CD14-positive monocyte (primary cell): ENCODE results near the gene TRIM52. TPM values are rescaled to one million over a fixed set of nuclear protein-coding genes. Genes with fewer than 3 reads are reported as not detected.

Source experiments
- DNase-seq, 3 donors: peaks; one replicate each; pipeline ENCODE4 v3.0.0-alpha.2; 2011 to 2022
- H2AFZ ChIP-seq: 2 replicates; pipeline ENCODE4 v1.6.0; 2012; ENCODE audit warnings: mild to moderate bottlenecking, low read depth, low read length, inconsistent platforms; ENCODE audit not compliant: insufficient read depth, poor library complexity, severe bottlenecking
- H3K27ac ChIP-seq, 2 donors: 1 replicate in 1 of 2; 2 replicates in 1 of 2; pipeline ENCODE4 v1.5.1; 2012 to 2013; ENCODE audit warnings: low read length in 2 of 2, control low read depth in 1 of 2, inconsistent platforms in 1 of 2, low read depth in 1 of 2, mild to moderate bottlenecking in 1 of 2
- H3K27me3 ChIP-seq, 2 donors: one replicate each; pipeline versions ENCODE4 v1.6.0 to v1.6.1; 2011 to 2013; ENCODE audit warnings: low read length in 2 of 2; ENCODE audit not compliant: control insufficient read depth in 2 of 2, insufficient read depth in 2 of 2
- H3K36me3 ChIP-seq, 2 donors: replicated peaks in 1 of 2; 1 replicate in 1 of 2; 2 replicates in 1 of 2; pipeline versions ENCODE4 v1.5.1 to v1.6.1; 2012 to 2013; ENCODE audit warnings: low read length in 2 of 2, control low read depth in 1 of 2, inconsistent platforms in 1 of 2, mild to moderate bottlenecking in 1 of 2; ENCODE audit not compliant: insufficient read depth in 2 of 2, control insufficient read depth in 1 of 2
- H3K4me1 ChIP-seq, 2 donors: 1 replicate in 1 of 2; 2 replicates in 1 of 2; pipeline versions ENCODE4 v1.5.1 to v1.6.1; 2012 to 2013; ENCODE audit warnings: low read length in 2 of 2, control low read depth in 1 of 2, inconsistent platforms in 1 of 2, mild to moderate bottlenecking in 1 of 2, moderate library complexity in 1 of 2; ENCODE audit not compliant: insufficient read depth in 2 of 2, control insufficient read depth in 1 of 2
- H3K4me2 ChIP-seq: replicated peaks from 2 replicates; pipeline ENCODE3; 2012; ENCODE audit warnings: low read length, moderate library complexity, mild to moderate bottlenecking; ENCODE audit not compliant: poor library complexity, severe bottlenecking; ENCODE audit errors: extremely low read depth
- H3K4me3 ChIP-seq, 3 experiments: fragments of 200-600 bp in 1 of 3; sonication (generic) in 1 of 3; replicated peaks in 1 of 3; 1 replicate in 2 of 3; 2 replicates in 1 of 3; pipeline ENCODE4 v1.5.1; 2011 to 2013; ENCODE audit warnings: low read length in 3 of 3, mild to moderate bottlenecking in 3 of 3, control low read depth in 2 of 3, low read depth in 2 of 3, inconsistent platforms in 1 of 3, moderate library complexity in 1 of 3
- H3K79me2 ChIP-seq: 2 replicates; pipeline ENCODE4 v1.6.0; 2012; ENCODE audit warnings: mild to moderate bottlenecking, control low read depth, inconsistent platforms, low read length, moderate library complexity; ENCODE audit not compliant: insufficient read depth
- H3K9ac ChIP-seq: 2 replicates; pipeline ENCODE4 v1.6.0; 2017; ENCODE audit warnings: low read length, mild to moderate bottlenecking; ENCODE audit not compliant: insufficient read depth, poor library complexity, severe bottlenecking
- H3K9me3 ChIP-seq, 2 donors: replicated peaks in 1 of 2; 1 replicate in 1 of 2; 2 replicates in 1 of 2; pipeline versions ENCODE4 v1.5.1 to v1.6.1; 2012 to 2013; ENCODE audit warnings: low read length in 2 of 2, control low read depth in 1 of 2; ENCODE audit not compliant: control insufficient read depth in 1 of 2, insufficient read depth in 1 of 2
- H4K20me1 ChIP-seq: 2 replicates; pipeline ENCODE4 v1.6.0; 2012; ENCODE audit warnings: mild to moderate bottlenecking, low read length, control low read depth, moderate library complexity; ENCODE audit not compliant: insufficient read depth
- H3K27ac Mint-ChIP-seq, 7 donors: one replicate each; pipeline ENCODE4 v1.8.0; 2020; ENCODE audit warnings: mild to moderate bottlenecking in 7 of 7, mixed read lengths in 7 of 7, moderate library complexity in 6 of 7, inconsistent platforms in 2 of 7
- H3K27me3 Mint-ChIP-seq, 3 donors: one replicate each; pipeline ENCODE4 v1.8.0; 2021 to 2022; ENCODE audit warnings: low read depth in 3 of 3, mild to moderate bottlenecking in 3 of 3, mixed read lengths in 3 of 3, moderate library complexity in 3 of 3, inconsistent platforms in 1 of 3
- H3K36me3 Mint-ChIP-seq, 2 donors: one replicate each; pipeline ENCODE4 v1.8.0; 2020; ENCODE audit warnings: mixed read lengths in 2 of 2, inconsistent platforms in 1 of 2, mild to moderate bottlenecking in 1 of 2
- H3K4me1 Mint-ChIP-seq: one replicate; pipeline ENCODE4 v1.8.0; 2020; ENCODE audit warnings: mild to moderate bottlenecking, mixed read lengths
- H3K4me3 Mint-ChIP-seq, 2 donors: one replicate each; pipeline ENCODE4 v1.8.0; 2020; ENCODE audit warnings: mild to moderate bottlenecking in 2 of 2, mixed read lengths in 2 of 2, moderate library complexity in 1 of 2
- H3K9me3 Mint-ChIP-seq, 7 donors: one replicate each; pipeline ENCODE4 v1.8.0; 2020 to 2022; ENCODE audit warnings: mixed read lengths in 7 of 7, mild to moderate bottlenecking in 6 of 7, moderate library complexity in 6 of 7, inconsistent platforms in 2 of 7
- CTCF ChIP-seq: fragments of 200-600 bp; IDR thresholded peaks from one replicate; pipeline ENCODE4 v1.8.0; 2022; ENCODE audit warnings: antibody characterized with exemption, mild to moderate bottlenecking
- WGBS: methylation state at CpG from one replicate; pipeline ENCODE4 v1.1.5; 2013; ENCODE audit warnings: missing lambda C conversion rate; ENCODE audit not compliant: insufficient coverage; 5-methylcytosine and 5-hydroxymethylcytosine counted together
- intact Hi-C, 2 donors: fragments of 100-400 bp; cut with micrococcal nuclease; formaldehyde crosslinking; loops; one replicate each; pipeline versions ENCODE4 v1.15.0 to v1.15.1; 2023
- polyA plus RNA-seq, 3 donors: library from polyadenylated mRNA; depleted of rRNA in 1 of 3; unstranded in 2 of 3; stranded (reverse) in 1 of 3; fragments of 300-500 nt in 2 of 3; fragments of >200 nt in 1 of 3; fragmentation: Illumina TruSeq in 2 of 3; gene quantifications; 1 replicate in 2 of 3; 2 replicates in 1 of 3; pipeline ENCODE4 v1.2.3, GENCODE V29; 2012 to 2021

TRIM52 gene
- polyA plus RNA-seq, 3 donors, result 5.7 to 26.0 (median 8.5) TPM

GRCh38 chr5:181231432-181231831 lies 29.5 kb downstream of the TRIM52 start:
- peaks cover 57 to 88% of the 10 kb centered on the region in 2 donors for H3K36me3 Mint-ChIP-seq
- Histone ChIP-seq H3K27ac (peak overlapping the region in 1 of 2 donors; percentile 14), H3K9ac (no peak overlapping the region), H3K4me2 (no peak overlapping the region), H4K20me1 (peaks cover 26% of the 10 kb centered on the region), H3K9me3 (no peaks in the 10 kb centered on the region), H3K4me3 (no peak overlapping the region), H3K4me1 (no peaks in the 10 kb centered on the region), H3K27me3 (no peaks in the 10 kb centered on the region), H2AFZ (no peak overlapping the region), H3K79me2 (peaks cover 12% of the 10 kb centered on the region), H3K36me3 (peaks cover 35 to 80% of the 10 kb centered on the region in 2 donors)
- DNase-seq, result no peak
- no peak for TF ChIP-seq CTCF
- H3K27ac Mint-ChIP-seq, result peak overlapping the region in 1 of 7 donors; percentile 73
- intact Hi-C loops, result no loop called here
- peaks cover 5% of the 10 kb centered on the region for H3K4me1 Mint-ChIP-seq
- H3K9me3 Mint-ChIP-seq, result no peaks in the 10 kb centered on the region
- H3K27me3 Mint-ChIP-seq, result no peaks in the 10 kb centered on the region
- WGBS, result 95% methylated on average over 4 of the region's 7 CpGs
- H3K4me3 Mint-ChIP-seq, result no peak overlapping the region

- Mint-ChIP-seq H3K4me1 (peaks cover 8% of the 10 kb centered on the region), H3K36me3 (peaks cover 48 to 79% of the 10 kb centered on the region in 2 donors), H3K4me3 (no peak overlapping the region), H3K27ac (no peak overlapping the region), H3K27me3 (no peaks in the 10 kb centered on the region), H3K9me3 (no peaks in the 10 kb centered on the region)
- Histone ChIP-seq H3K27ac (no peak overlapping the region), H3K4me3 (no peak overlapping the region), H3K4me1 (peaks cover 0 to 3% of the 10 kb centered on the region in 2 donors), H2AFZ (no peak overlapping the region), H4K20me1 (peaks cover 17% of the 10 kb centered on the region), H3K9ac (no peak overlapping the region), H3K4me2 (no peak overlapping the region), H3K9me3 (no peaks in the 10 kb centered on the region), H3K36me3 (peaks cover 26 to 72% of the 10 kb centered on the region in 2 donors), H3K27me3 (no peaks in the 10 kb centered on the region), H3K79me2 (peaks cover 21% of the 10 kb centered on the region)
- 83% methylated on average over 3 of the region's 6 CpGs for WGBS
- no peak for TF ChIP-seq CTCF
- no peak for DNase-seq
- intact Hi-C loops, result no loop called here
Measured at GRCh38 chr5:181230551-181230950, 30.4 kb downstream of the TRIM52 start.
